Measurements from ENCODE around the gene NLGN2. TPM values are rescaled to one million over a fixed set of nuclear protein-coding genes. Genes with fewer than 3 reads are reported as not detected.

The NLGN2 gene
- polyA plus RNA-seq, 1 donor from 2014 or later, result 13.8 TPM

- peaks cover 32% of the 10 kb centered on the region for H3K79me2 ChIP-seq (replicated peaks; ENCODE audit: insufficient read depth, low read length)
- peaks cover 5% of the 10 kb centered on the region for H3F3A ChIP-seq (ENCODE audit: insufficient read depth, low read length, poor library complexity, severe bottlenecking)
- no peaks in the 10 kb centered on the region for H3K36me3 ChIP-seq (ENCODE audit: insufficient read depth, low read length)
- H3K27me3 ChIP-seq (ENCODE audit: insufficient read depth, low read depth, low read length), result no peaks in the 10 kb centered on the region
- H3K4me3 ChIP-seq (ENCODE audit: low read length), result peak overlapping the region; percentile 88
- H2AFZ ChIP-seq (ENCODE audit: low read depth, low read length), result peak overlapping the region; percentile 45
- no peaks in the 10 kb centered on the region for H3K9me3 ChIP-seq (ENCODE audit: low read length)
- H3K4me2 ChIP-seq (ENCODE audit: low read length), result no peak overlapping the region
- no peaks in the 10 kb centered on the region for H3K9me2 ChIP-seq (ENCODE audit: insufficient read depth, low read length)
- peak overlapping the region; percentile 98 for H3K9ac ChIP-seq (ENCODE audit: low read length)
- peaks cover 2% of the 10 kb centered on the region for H4K20me1 ChIP-seq (ENCODE audit: insufficient read depth)
- TF ChIP-seq CTCF (IDR thresholded peaks at IDR 0.05; ENCODE audit: poor library complexity, severe bottlenecking), result no peak
- no peak for TF ChIP-seq REST (IDR thresholded peaks at IDR 0.05; ENCODE audit: borderline replicate concordance)
- peak; percentile 80 for TF ChIP-seq POLR2AphosphoS5 (IDR thresholded peaks at IDR 0.05)
- no peak for TF ChIP-seq MXI1 (conservative IDR thresholded peaks at IDR 0.05; ENCODE audit: poor library complexity, severe bottlenecking)
- peak; percentile 13 for TF ChIP-seq TAF1 (IDR thresholded peaks at IDR 0.05; ENCODE audit: low read depth)
- peak overlapping the region; percentile 98 for H3K27ac ChIP-seq (ENCODE audit: low read length)
Measured at GRCh38 chr17:7404737-7405349, 2.8 kb upstream of the NLGN2 start.

- no peaks in the 10 kb centered on the region for H3K9me2 ChIP-seq (ENCODE audit: insufficient read depth, low read length)
- peaks cover 5% of the 10 kb centered on the region for H3F3A ChIP-seq (ENCODE audit: insufficient read depth, low read length, poor library complexity, severe bottlenecking)
- peak overlapping the region; percentile 88 for H3K4me3 ChIP-seq (ENCODE audit: low read length)
- peak overlapping the region; percentile 98 for H3K9ac ChIP-seq (ENCODE audit: low read length)
- H3K27ac ChIP-seq (ENCODE audit: low read length), result peak overlapping the region; percentile 98
- no peaks in the 10 kb centered on the region for H3K36me3 ChIP-seq (ENCODE audit: insufficient read depth, low read length)
- no peaks in the 10 kb centered on the region for H3K9me3 ChIP-seq (ENCODE audit: low read length)
- no peaks in the 10 kb centered on the region for H3K27me3 ChIP-seq (ENCODE audit: insufficient read depth, low read depth, low read length)
- peak overlapping the region; percentile 63 for H2AFZ ChIP-seq (ENCODE audit: low read depth, low read length)
- H3K79me2 ChIP-seq (replicated peaks; ENCODE audit: insufficient read depth, low read length), result peaks cover 32% of the 10 kb centered on the region
- TF ChIP-seq MXI1 (conservative IDR thresholded peaks at IDR 0.05; ENCODE audit: poor library complexity, severe bottlenecking), result peak; percentile 29
- no peak for TF ChIP-seq EZH2 (IDR thresholded peaks at IDR 0.05; ENCODE audit: borderline replicate concordance, insufficient read depth, low read length, poor library complexity, severe bottlenecking)
- TF ChIP-seq SMC3 (conservative IDR thresholded peaks at IDR 0.05; ENCODE audit: poor library complexity), result peak; percentile 39
- TF ChIP-seq REST (IDR thresholded peaks at IDR 0.05; ENCODE audit: borderline replicate concordance), result peak; percentile 36
- TF ChIP-seq POLR2AphosphoS5 (IDR thresholded peaks at IDR 0.05), result peak; percentile 80
- TF ChIP-seq CTCF (IDR thresholded peaks at IDR 0.05; ENCODE audit: poor library complexity, severe bottlenecking), result peak; percentile 9
- peak; percentile 32 for TF ChIP-seq RAD21 (conservative IDR thresholded peaks at IDR 0.05)
- peak; percentile 71 for TF ChIP-seq TAF1 (IDR thresholded peaks at IDR 0.05; ENCODE audit: low read depth)
- TF ChIP-seq EP300 (conservative IDR thresholded peaks at IDR 0.05; ENCODE audit: poor library complexity, severe bottlenecking), result peak; percentile 9
- H3K4me2 ChIP-seq (ENCODE audit: low read length), result peak overlapping the region; percentile 93
- peaks cover 2% of the 10 kb centered on the region for H4K20me1 ChIP-seq (ENCODE audit: insufficient read depth)
Measured at GRCh38 chr17:7405350-7406234, 2.1 kb upstream of the NLGN2 start.
